Brain microvascular endothelial cell (primary cell): ENCODE measurements around the gene PUS1.

Experiments used
- DNase-seq: peaks from one replicate; pipeline ENCODE4 v3.0.0-alpha.2; 2020
- H3K27ac ChIP-seq: fragments of 250-450 bp; sonication (Bioruptor Pico); 2 replicates; pipeline ENCODE4 v1.5.1; 2020; ENCODE audit warnings: mild to moderate bottlenecking, moderate library complexity
- H3K27me3 ChIP-seq: fragments of 250-450 bp; sonication (Bioruptor Pico); replicated peaks from 2 replicates; pipeline ENCODE4 v1.5.1; 2020; ENCODE audit warnings: mild to moderate bottlenecking
- H3K36me3 ChIP-seq: fragments of 250-450 bp; sonication (Bioruptor Pico); replicated peaks from 2 replicates; pipeline ENCODE4 v1.5.1; 2020; ENCODE audit warnings: mild to moderate bottlenecking
- H3K4me3 ChIP-seq: 2 replicates; pipeline ENCODE4 v1.5.1; 2011; ENCODE audit warnings: low read depth, mild to moderate bottlenecking, control low read depth, low read length, moderate library complexity
- CTCF ChIP-seq: IDR thresholded peaks from 2 replicates; pipeline ENCODE4 v1.5.1; 2011; ENCODE audit warnings: low read depth, mild to moderate bottlenecking, moderate library complexity, low read length, control low read depth, inconsistent platforms; ENCODE audit errors: missing control alignments
- in situ Hi-C: cut with HindIII; loops from 2 replicates; pipeline ENCODE4 v1.10.0; 2017; ENCODE audit warnings: low sequenced_read_pairs, low pct_ligation_motif_present

The PUS1 gene

DNA sequence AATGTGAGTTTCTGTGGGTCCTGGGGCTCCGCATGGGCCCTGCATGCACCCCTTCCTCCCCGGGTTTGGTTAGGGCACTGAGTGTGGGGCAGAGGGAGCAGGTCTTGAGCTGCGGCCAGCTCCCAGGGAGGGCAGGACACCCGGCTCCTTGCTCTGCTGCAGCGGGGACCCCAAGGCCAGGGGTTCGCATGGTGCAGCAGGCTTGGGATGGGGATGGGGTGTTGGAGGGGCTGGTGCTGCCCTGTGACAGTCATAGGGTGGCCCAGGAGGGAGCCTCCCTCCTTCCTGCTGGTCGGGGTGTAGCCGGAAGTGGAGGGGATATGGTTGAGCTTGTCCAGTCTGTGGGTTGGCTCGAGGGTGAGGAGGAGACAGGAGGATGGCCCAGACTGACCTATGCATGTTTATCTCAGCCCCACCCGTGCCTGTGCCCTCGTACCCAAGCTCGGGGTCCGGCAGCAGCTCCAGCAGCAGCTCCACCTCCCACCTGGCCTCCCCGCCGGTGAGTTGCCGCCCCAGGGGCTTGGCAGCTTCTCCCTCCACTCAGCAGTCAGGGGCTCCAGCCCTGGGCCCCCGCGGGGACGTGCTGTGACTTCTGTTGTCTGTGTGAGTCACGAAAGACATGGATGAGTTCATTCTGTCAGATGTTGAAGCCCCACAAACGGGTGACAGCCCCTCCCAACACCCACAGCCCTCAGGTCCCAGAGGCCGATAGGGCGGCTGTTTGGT, 18.6 kb upstream of the PUS1 start:
- no peaks in the 10 kb centered on the region for H3K27me3 ChIP-seq
- no peak overlapping the region for H3K27ac ChIP-seq
- in situ Hi-C loops = no loop called here
- no peak for TF ChIP-seq CTCF
- no peak overlapping the region for H3K4me3 ChIP-seq
- peaks cover 59% of the 10 kb centered on the region for H3K36me3 ChIP-seq
- no peak for DNase-seq

DNA sequence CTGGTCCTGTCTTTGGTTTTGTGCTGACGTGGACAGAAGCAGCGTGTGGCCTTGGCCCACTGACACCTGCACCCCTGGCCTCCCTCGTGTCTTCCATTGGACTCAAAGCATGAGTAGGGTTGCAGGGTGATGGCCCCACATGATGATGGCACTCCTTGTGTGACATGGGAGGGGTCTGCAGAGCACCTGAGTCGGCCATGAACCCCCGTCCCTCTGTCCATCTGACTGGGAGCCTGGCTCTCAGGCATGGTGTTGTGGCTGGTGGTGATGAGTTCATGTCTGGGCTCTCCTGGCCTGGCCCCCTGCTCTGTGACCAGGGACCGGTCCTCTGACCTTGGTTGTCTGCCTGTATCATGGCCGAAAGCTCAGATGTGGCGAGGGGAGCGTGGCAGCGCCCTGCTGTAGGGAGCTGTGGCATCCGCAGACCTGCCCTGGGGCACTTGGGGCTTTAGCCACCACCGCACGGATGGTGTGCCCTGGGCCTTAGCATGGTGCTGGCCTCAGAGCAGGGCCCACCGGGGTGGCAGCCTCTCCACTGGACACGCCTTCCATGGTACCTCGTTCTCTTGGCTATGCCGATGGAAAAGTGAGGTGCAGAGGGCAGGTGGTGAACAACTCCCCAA, 17.9 kb upstream of the PUS1 start:
- no peak for DNase-seq
- H3K36me3 ChIP-seq = peaks cover 64% of the 10 kb centered on the region
- no peaks in the 10 kb centered on the region for H3K27me3 ChIP-seq
- no peak overlapping the region for H3K4me3 ChIP-seq
- H3K27ac ChIP-seq = no peak overlapping the region
- in situ Hi-C loops = no loop called here
- no peak for TF ChIP-seq CTCF

DNA sequence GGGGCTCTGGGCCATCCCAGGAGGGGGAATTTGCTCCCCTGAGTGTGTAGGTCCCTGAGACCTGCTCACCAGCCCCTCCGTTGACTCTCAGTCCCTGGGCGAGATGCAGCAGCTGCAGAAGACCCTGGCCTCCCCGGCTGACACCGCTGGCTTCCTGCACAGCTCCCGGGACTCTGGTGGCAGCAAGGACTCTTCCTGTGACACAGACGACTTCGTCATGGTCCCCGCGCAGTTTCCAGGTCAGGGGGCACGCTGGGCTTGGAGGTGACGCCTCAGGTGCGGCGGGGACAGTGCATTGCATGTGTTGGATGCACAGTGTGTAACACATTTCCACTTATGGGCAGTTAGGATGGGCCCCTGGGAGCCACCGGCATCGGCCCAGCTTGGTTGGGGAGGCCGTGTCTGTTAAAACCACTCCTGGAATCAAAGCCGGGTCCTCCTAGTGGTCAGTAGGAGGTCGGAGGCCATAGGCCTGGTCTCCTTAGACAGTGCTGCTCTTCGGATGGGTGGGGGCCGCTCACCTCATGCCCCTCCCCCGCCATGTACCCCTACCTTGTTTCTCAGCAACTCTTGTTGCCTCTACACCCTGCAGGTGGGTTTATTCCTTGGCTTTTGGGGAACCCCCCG, 17.1 kb upstream of the PUS1 start:
- peak; percentile 25 for TF ChIP-seq CTCF
- DNase-seq = no peak
- in situ Hi-C loops = no loop called here
- no peak overlapping the region for H3K27ac ChIP-seq
- no peaks in the 10 kb centered on the region for H3K27me3 ChIP-seq
- H3K4me3 ChIP-seq = no peak overlapping the region
- peaks cover 70% of the 10 kb centered on the region for H3K36me3 ChIP-seq

DNA sequence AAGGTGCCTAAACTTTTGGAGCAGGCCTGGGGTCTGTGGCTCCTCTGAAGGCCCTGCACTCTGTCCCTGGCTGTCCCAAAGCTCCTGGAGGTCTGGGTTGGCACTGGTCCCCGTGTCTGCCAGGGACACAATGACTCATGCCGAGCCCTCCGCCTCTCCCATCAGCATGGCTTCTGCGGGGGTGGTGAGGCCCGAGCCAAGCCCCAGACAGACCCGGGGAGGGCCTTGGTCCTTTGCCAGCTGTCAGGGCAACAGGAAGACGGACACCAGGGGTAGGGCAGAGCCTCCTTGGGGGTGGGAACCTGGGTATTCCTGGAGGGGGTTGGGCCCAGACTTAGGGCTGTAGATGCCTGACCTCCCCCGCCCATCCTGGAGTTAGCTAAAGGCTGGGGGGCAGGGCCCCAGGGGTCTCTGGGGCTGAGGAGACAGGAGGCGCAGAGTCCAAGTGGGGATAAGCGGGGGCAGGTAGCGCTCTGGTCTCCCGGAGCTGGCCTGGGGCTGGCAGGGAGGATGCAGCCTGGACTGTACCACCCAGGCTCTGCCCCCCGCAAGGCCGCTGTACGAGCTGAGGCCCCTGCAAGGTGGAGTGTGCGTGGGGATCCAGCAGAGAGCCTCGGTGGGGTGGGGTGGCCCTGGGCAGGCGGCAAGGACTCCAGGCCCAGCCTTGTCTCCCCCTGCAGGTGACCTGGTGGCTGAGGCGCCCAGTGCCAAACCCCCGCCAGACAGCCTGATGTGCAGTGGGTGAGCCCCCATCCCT, 16.4 kb upstream of the PUS1 start:
- DNase-seq = peak; percentile 81
- Histone ChIP-seq H3K36me3 (peaks cover 65% of the 10 kb centered on the region), H3K27me3 (no peaks in the 10 kb centered on the region), H3K27ac (no peak overlapping the region), H3K4me3 (no peak overlapping the region)
- peak; percentile 22 for TF ChIP-seq CTCF
- in situ Hi-C loops = no loop called here

- Histone ChIP-seq H3K27me3 (no peaks in the 10 kb centered on the region), H3K4me3 (no peak overlapping the region), H3K27ac (no peak overlapping the region), H3K36me3 (peaks cover 61% of the 10 kb centered on the region)
- in situ Hi-C loops = no loop called here
- no peak for TF ChIP-seq CTCF
- DNase-seq = no peak
Observed at GRCh38 chr12:131913666-131914065, 15.4 kb upstream of the PUS1 start.
